Bone marrow (tissue), 2 donors: Measurements from ENCODE around the gene CMSS1.
A peak's percentile ranks its signal among the peaks of the same experiment; 100 is the strongest.

ENCODE experiments used
- DNase-seq, 2 donors: peaks; one replicate each; lab custom pipeline; 2025; lab: John Stamatoyannopoulos, UW

Gene CMSS1

GRCh38 chr3:100059472-100059871 is 241.8 kb downstream of the CMSS1 start:
- DNase-seq, result no peak

- DNase-seq, result no peak
These were observed 243.2 kb downstream of the CMSS1 start for GRCh38 chr3:100060685-100061484.

DNA sequence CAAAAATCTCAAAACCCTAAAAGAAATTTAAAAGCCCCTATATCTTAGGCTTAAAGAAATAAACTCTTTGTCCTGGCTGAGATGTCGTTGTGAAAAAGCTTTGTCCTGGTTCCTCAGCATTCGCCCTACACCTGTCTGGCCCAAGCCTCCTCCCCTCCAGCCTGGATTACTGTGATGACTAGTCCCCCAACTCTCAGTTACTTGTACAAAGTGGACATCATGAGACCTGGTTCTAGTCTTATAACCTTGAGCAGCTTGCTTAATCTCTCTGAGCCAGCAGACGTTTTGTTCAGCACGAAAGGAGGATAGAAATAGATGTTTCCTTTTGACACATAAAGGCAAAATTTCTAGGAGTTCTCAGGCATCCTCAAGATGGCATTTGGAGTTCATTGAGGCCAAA is 245.0 kb downstream of the CMSS1 start:
- no peak for DNase-seq

DNA sequence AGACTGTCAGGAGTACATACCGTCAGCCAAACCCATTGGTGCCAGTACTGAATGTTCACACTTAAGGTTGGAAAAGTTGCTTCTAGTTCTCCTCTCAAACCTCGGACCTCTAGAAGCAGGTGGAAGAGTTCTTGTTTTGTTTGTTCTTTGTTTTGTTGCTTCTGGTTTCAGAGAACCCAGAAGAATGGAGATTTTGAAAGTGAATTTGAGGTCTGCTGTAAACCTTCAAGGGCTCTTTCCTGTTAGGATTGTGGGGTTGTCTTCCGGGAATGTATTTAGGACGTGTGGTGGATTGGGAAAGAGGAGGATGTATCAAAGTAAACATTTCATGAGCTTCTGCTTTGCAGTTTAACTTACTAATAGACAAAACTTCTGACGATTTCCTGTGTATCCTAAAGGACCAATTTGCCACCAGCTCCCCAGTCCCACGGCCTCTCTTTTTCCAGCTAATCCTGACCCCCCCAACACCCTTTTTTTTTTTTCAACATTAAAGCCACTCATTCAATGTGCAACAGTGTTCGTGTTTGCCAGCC is 246.3 kb downstream of the CMSS1 start:
- DNase-seq, result no peak

- DNase-seq, result no peak
These were observed 249.9 kb downstream of the CMSS1 start for GRCh38 chr3:100067589-100067988.

GRCh38 chr3:100068826-100069225 is 251.2 kb downstream of the CMSS1 start:
- peak; percentile 36 to 73 for DNase-seq

- DNase-seq, result no peak
These were observed 251.8 kb downstream of the CMSS1 start for GRCh38 chr3:100069472-100069871.

DNA sequence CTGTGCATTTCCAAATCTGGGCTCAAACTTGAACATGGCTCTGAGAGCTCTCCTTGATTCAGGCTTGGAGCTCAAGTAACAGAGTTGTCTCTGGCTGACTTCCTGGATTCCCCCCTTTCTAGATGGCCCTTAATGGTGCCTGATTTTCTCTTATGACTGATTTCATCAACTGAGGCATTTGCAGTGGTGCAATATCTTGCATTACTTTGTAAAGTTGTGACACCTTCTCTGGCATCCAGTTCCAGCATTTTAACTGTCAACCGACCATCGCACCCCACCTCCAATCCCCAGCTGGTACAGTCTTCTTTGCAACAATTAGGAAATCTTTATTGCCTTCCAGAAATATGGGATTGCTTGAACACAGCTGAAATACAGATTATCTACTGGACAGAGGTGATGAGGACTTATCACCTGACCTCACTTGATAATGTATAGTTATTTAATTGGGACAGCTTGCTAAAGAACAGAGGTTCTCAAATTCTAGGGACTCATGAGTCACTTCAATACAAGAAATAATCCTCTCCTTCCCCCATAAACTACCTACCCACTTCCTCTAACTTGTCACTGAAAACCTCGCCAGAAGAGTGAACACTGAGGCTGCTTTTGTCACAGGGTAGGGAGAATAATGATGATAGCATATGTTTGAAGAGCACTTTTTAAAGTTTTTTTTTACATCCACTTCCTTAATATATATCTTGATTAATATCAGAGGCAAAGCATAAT is 254.8 kb downstream of the CMSS1 start:
- peak in 1 of 2 donors; percentile 82 for DNase-seq

DNA sequence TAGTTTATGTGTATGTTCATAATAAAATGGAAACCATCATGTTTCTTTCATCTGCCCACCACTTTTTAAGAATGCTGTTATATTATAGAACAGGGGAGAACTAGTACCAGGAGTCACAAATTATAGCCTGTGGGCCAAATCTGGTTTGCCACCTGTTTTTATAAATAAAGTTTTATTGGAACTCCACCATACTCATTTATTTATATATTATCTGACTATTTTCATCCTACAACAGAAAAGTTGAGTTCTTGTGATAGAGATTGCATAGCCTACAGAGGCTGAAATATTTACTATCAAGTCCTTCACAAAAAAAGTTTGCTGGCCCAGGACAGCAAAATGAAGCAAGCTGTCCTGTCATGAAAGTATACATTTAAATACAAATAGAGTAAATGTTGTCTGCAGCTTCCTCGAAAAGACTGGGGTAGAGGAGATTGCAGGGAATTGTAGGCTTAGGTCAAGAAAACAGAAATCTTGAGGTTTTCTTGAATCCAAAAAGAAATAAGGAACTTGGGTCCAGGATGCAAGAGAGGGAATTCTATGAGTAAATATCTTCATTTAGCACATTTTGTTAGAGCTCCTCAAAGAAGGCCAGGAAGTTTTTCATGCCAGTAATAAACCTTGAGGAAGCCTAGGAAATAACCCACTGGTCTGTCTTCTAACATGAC is 255.5 kb downstream of the CMSS1 start:
- no peak for DNase-seq

- peak; percentile 8 to 35 for DNase-seq
These were observed 256.1 kb downstream of the CMSS1 start for GRCh38 chr3:100073714-100074307.

GRCh38 chr3:100075196-100075595 is 257.5 kb downstream of the CMSS1 start:
- DNase-seq, result no peak

- DNase-seq, result no peak
These were observed 258.4 kb downstream of the CMSS1 start for GRCh38 chr3:100075851-100076730.

- no peak for DNase-seq
These were observed 259.3 kb downstream of the CMSS1 start for GRCh38 chr3:100076731-100077529.

DNA sequence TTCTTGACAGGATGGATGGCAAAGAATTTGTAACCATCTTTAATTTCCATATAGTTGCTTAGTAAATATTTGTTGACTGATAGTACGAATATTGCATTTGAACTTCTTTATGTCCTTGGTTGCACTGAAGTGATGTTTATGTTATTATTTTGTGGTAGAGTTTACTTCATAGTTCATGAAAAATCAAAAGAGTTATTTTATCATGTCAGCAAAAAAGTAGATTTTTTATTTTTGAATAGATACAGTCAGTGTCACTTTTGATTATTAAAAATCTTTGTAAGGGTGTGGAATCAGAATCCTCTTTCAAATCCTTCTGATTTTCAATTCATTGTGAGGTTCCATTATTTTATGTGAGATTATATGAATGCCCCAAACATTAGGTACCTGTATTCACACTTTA is 261.7 kb downstream of the CMSS1 start:
- DNase-seq, result no peak

DNA sequence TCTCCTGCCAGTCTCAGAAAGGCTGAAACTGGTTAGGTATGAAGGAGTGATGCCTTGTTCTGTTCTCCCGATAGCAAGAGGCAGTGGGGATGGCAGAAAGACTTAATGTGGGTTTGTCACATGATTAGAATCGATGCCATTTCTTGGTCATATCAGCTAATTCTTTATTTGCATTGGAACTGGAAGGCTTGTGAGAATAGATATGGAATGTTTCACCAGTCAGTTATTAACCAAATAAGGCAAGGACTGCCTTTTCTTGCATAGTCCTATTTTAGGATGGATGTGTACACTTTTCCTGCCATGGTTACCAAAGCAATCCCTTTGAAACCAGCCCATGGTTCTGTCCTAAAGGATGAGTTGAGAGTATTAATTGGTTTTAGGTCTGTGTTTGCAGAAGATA is 262.9 kb downstream of the CMSS1 start:
- DNase-seq, result no peak

DNA sequence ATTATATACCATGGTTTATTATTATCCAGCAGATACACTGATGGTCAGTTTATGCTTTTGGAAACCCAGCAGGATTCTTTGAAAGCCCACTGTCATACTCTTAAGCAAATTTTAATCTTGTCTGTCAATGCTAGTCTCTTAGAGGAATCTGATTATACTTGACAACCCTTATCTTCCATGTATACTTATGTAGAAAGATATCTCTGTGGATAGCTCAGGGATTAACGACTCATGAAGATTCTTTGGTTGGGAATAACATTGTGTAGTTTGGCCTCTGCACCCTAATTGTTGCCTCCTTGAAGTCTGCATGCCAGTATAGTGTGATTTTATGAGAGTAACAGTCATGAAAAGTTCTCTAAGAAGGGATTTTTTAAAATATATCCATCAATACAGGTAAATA is 263.6 kb downstream of the CMSS1 start:
- no peak for DNase-seq

- no peak for DNase-seq
These were observed 264.5 kb downstream of the CMSS1 start for GRCh38 chr3:100081986-100082692.

DNA sequence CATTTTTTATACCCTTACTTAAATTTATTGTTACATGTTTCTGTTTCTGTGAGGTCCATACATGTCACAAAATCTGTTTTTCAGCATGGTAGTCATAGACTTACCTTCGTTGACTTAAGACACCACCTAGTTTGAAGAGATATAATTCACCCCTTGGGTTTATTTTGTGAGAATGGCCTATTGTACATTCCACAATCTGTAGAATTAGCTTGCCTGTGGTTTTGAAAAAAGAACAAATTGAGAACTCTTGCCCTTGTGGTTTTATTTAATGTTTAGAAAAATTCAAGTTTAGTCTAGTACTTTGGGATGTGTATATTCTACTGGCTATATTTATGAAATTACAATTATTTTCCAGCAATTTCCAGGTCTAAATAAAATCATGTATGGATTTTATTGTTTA is 265.1 kb downstream of the CMSS1 start:
- DNase-seq, result no peak

- no peak for DNase-seq
These were observed 265.5 kb downstream of the CMSS1 start for GRCh38 chr3:100083209-100083608.
